B cell (primary cell): Measurements from ENCODE around the gene TTC39B. TPM values are rescaled to one million over a fixed set of nuclear protein-coding genes. Genes with fewer than 3 reads are reported as not detected.
A peak's percentile ranks its signal among the peaks of the same experiment; 100 is the strongest.

Experiments used
- ATAC-seq: fragments of 200-7000 bp; cut with Tn5 transposase; one replicate; pipeline ENCODE4 v1.10.0; 2021; ENCODE audit warnings: low read depth, mild to moderate bottlenecking, moderate number of reproducible peaks, moderate library complexity
- CTCF ChIA-PET: fragments of 350-600 bp; sonication (Branson Sonifier 250); formaldehyde crosslinking; loops from one replicate; lab custom pipeline; 2021; ENCODE audit warnings: antibody characterized with exemption, inconsistent platforms; lab: Charles Lee
- POLR2A ChIA-PET: fragments of 350-600 bp; sonication (Branson Sonifier 250); formaldehyde crosslinking; loops from one replicate; lab custom pipeline; 2021; ENCODE audit warnings: antibody characterized with exemption; lab: Charles Lee
- DNase-seq: peaks from one replicate; pipeline ENCODE4 v3.0.0; 2013
- H2AFZ ChIP-seq: 2 replicates; pipeline ENCODE4 v1.6.1; 2012; ENCODE audit warnings: mild to moderate bottlenecking, low read depth, low read length; ENCODE audit not compliant: insufficient read depth, poor library complexity, severe bottlenecking
- H3K27ac ChIP-seq, 2 donors: 1 replicate in 1 of 2; 2 replicates in 1 of 2; pipeline ENCODE4 v1.5.1; 2012 to 2013; ENCODE audit warnings: low read length in 2 of 2, mild to moderate bottlenecking in 2 of 2, moderate library complexity in 1 of 2
- H3K27me3 ChIP-seq, 4 experiments: fragments of 200-600 bp in 1 of 4; sonication (generic) in 1 of 4; replicated peaks in 1 of 4; 1 replicate in 2 of 4; 2 replicates in 2 of 4; pipeline versions ENCODE4 v1.6.1 to v1.7.0; 2013 to 2016; ENCODE audit warnings: low read length in 3 of 4, mild to moderate bottlenecking in 2 of 4, mixed read lengths in 1 of 4, moderate library complexity in 1 of 4; ENCODE audit not compliant: insufficient read depth in 4 of 4, control insufficient read depth in 3 of 4; ENCODE audit errors: control extremely low read depth in 1 of 4
- H3K36me3 ChIP-seq, 2 experiments: replicated peaks in 1 of 2; 1 replicate in 1 of 2; 2 replicates in 1 of 2; pipeline versions ENCODE4 v1.6.1 to v1.7.1; 2013; ENCODE audit warnings: low read length in 1 of 2; ENCODE audit not compliant: insufficient read depth in 2 of 2, control insufficient read depth in 1 of 2; ENCODE audit errors: control extremely low read depth in 1 of 2, extremely low read depth in 1 of 2
- H3K4me1 ChIP-seq, 2 donors: fragments of 200-600 bp in 1 of 2; sonication (generic) in 1 of 2; 1 replicate in 1 of 2; 2 replicates in 1 of 2; pipeline versions ENCODE4 v1.5.1 to v1.6.1; 2013 to 2017; ENCODE audit warnings: low read length in 2 of 2; ENCODE audit not compliant: control insufficient read depth in 2 of 2, insufficient read depth in 2 of 2
- H3K4me2 ChIP-seq: replicated peaks from 2 replicates; pipeline ENCODE3; 2012; ENCODE audit warnings: mild to moderate bottlenecking, low read depth, low read length; ENCODE audit not compliant: poor library complexity, severe bottlenecking
- H3K4me3 ChIP-seq, 5 experiments: fragments of 200-600 bp in 1 of 5; sonication (generic) in 1 of 5; 1 replicate in 3 of 5; 2 replicates in 2 of 5; pipeline versions ENCODE4 v1.5.1 to v1.7.0; 2011 to 2016; ENCODE audit warnings: low read length in 4 of 5, mild to moderate bottlenecking in 4 of 5, low read depth in 2 of 5, control low read depth in 1 of 5, moderate library complexity in 1 of 5; ENCODE audit not compliant: insufficient read depth in 1 of 5; ENCODE audit errors: control extremely low read depth in 1 of 5, extremely low read depth in 1 of 5
- H3K79me2 ChIP-seq: fragments of 200-600 bp; sonication (generic); one replicate; pipeline ENCODE4 v1.6.0; 2016; ENCODE audit warnings: low read length; ENCODE audit not compliant: control insufficient read depth, insufficient read depth
- H3K9ac ChIP-seq: fragments of 200-600 bp; sonication (generic); 2 replicates; pipeline ENCODE4 v1.6.1; 2017; ENCODE audit warnings: mild to moderate bottlenecking, low read length, moderate library complexity
- H3K9me3 ChIP-seq, 3 donors: one replicate each; pipeline versions ENCODE4 v1.6.1 to v1.7.1; 2013; ENCODE audit warnings: low read length in 2 of 3; ENCODE audit not compliant: control insufficient read depth in 2 of 3, insufficient read depth in 1 of 3; ENCODE audit errors: control extremely low read depth in 1 of 3
- H4K20me1 ChIP-seq: 2 replicates; pipeline ENCODE4 v1.6.0; 2012; ENCODE audit warnings: mild to moderate bottlenecking, low read length; ENCODE audit not compliant: insufficient read depth, control insufficient read depth, poor library complexity, severe bottlenecking
- H3K27ac Mint-ChIP-seq: one replicate; pipeline ENCODE4 v1.8.0; 2021; ENCODE audit warnings: mixed read lengths
- H3K27me3 Mint-ChIP-seq: one replicate; pipeline ENCODE4 v1.8.0; 2021; ENCODE audit warnings: mixed read lengths
- H3K4me1 Mint-ChIP-seq: one replicate; pipeline ENCODE4 v1.8.0; 2021; ENCODE audit warnings: mixed read lengths
- H3K4me3 Mint-ChIP-seq: one replicate; pipeline ENCODE4 v1.8.0; 2021; ENCODE audit warnings: mixed read lengths
- H3K9me3 Mint-ChIP-seq: one replicate; pipeline ENCODE4 v1.8.0; 2022; ENCODE audit warnings: mixed read lengths; ENCODE audit not compliant: insufficient read depth
- CTCF ChIP-seq: fragments of 200-600 bp; IDR thresholded peaks from one replicate; pipeline ENCODE4 v1.8.0; 2022; ENCODE audit warnings: antibody characterized with exemption, mild to moderate bottlenecking
- EZH2 ChIP-seq: IDR thresholded peaks from 2 replicates; pipeline ENCODE4 v1.6.1; 2012; ENCODE audit warnings: borderline replicate concordance, low read depth, mild to moderate bottlenecking, moderate library complexity, low read length; ENCODE audit not compliant: insufficient read depth, poor library complexity, severe bottlenecking
- WGBS: methylation state at CpG from one replicate; pipeline ENCODE4 v1.1.5; 2013; ENCODE audit warnings: missing lambda C conversion rate; ENCODE audit not compliant: insufficient coverage; 5-methylcytosine and 5-hydroxymethylcytosine counted together
- intact Hi-C: fragments of 100-400 bp; cut with micrococcal nuclease; formaldehyde crosslinking; loops from one replicate; pipeline ENCODE4 v1.10.0; 2022
- polyA plus RNA-seq: library from polyadenylated mRNA; depleted of rRNA; stranded (reverse); fragments of >200 nt; gene quantifications from 2 replicates; pipeline ENCODE4 v1.2.3, GENCODE V29; 2012
- total RNA-seq, 2 donors: library from RNA; stranded (reverse); fragments of 120-200 nt in 1 of 2; gene quantifications; 1 replicate in 1 of 2; 2 replicates in 1 of 2; pipeline versions ENCODE4 v1.2.3 to v1.2.4, GENCODE V29; 2013 to 2022

Gene TTC39B
- total and polyA plus RNA-seq, 2 donors (not counting 1 experiment from before 2014, with no cell fraction given) = 2.0 to 3.6 TPM

DNA sequence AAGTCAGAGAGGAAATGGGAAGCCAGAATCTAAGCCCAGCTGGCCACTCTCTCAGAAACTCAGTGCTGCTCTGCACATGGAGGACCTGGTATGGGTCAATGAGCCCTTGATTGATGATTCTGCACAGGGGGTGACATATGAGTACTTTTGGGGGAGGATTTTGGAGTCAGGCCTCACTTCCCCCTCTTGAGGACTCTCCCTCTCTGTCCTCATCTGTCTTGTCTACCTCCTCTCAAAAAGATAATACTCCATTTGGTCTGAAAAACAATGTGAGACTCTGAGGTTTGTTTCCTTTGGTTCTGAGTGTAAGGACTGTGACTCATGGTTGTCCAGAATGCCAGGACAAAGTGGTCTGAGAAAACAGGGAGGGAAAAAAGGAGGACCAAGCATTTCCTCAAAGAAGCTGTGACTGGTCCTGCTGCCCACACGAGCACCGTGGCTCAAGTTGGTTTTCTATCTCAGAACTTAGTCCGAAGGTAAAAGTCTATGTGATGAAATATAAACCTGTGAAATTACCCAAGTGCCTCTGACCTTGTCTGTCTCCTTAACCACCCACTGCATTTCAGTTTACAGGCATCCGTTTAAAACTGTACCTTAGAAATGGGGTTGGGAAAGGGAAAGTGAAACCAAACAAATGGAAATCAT lies 11.1 kb downstream of the TTC39B start:
- 6% methylated on average over 2 of the region's 4 CpGs for WGBS
- H3K4me3 ChIP-seq = peak overlapping the region; percentile 18 to 67 (median 53)
- H3K4me3 Mint-ChIP-seq = peak overlapping the region; percentile 84
- no peaks in the 10 kb centered on the region for H3K36me3 ChIP-seq
- no peak for TF ChIP-seq EZH2
- no peak for TF ChIP-seq CTCF
- peak; percentile 47 for DNase-seq
- peak overlapping the region; percentile 68 for H3K9ac ChIP-seq
- H3K79me2 ChIP-seq = peaks cover 45% of the 10 kb centered on the region
- H3K27me3 Mint-ChIP-seq = no peaks in the 10 kb centered on the region
- H4K20me1 ChIP-seq = no peaks in the 10 kb centered on the region
- CTCF ChIA-PET = interaction anchor here (1.3 to 2.0 kb wide), 2 partner anchors 8 to 18 kb away, joined by 4 to 6 read pairs; no protein-coding TSS in a partner anchor
- ATAC-seq = peak; percentile 53
- intact Hi-C loops = loop anchor here (2.0 kb wide), 1 partner anchor 127 kb away; the partner anchor contains the start of gene SNAPC3
- H3K4me1 Mint-ChIP-seq = peaks cover 55% of the 10 kb centered on the region
- POLR2A ChIA-PET = no interaction called here
- peak overlapping the region; percentile 59 to 86 for H3K27ac ChIP-seq
- H3K9me3 ChIP-seq = peaks cover 0 to 4% (median 0%) of the 10 kb centered on the region in 3 donors
- H3K4me2 ChIP-seq = peak overlapping the region; percentile 72
- no peaks in the 10 kb centered on the region for H3K9me3 Mint-ChIP-seq
- H3K27me3 ChIP-seq = no peaks in the 10 kb centered on the region
- peak overlapping the region; percentile 89 for H3K27ac Mint-ChIP-seq
- H3K4me1 ChIP-seq = peaks cover 55 to 56% of the 10 kb centered on the region in 2 donors
- peak overlapping the region; percentile 81 for H2AFZ ChIP-seq

DNA sequence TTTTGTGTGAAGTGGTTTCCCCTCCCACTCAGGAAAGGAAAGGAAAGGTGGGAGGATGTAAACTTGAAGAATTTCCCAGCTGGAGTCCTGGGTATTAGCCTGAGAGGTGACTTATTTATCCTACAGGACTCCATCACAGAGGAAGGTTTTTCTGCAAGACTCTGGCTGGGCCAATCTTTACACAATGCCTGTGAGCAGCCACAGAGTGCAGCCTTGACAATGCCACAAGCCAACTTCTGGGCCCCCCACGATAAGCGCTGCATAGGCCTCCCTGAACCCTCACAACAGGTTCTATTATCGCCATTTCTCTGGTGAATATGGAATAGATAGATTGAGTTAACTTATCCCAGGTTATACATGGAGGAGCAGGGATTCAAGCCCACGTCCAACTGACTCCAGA lies 12.4 kb downstream of the TTC39B start:
- H3K4me2 ChIP-seq = no peak overlapping the region
- H3K9me3 ChIP-seq = peaks cover 0 to 4% (median 0%) of the 10 kb centered on the region in 3 donors
- WGBS = no CpG with 5 or more reads among the region's 4 CpGs
- Mint-ChIP-seq H3K27me3 (no peaks in the 10 kb centered on the region), H3K4me3 (no peak overlapping the region), H3K4me1 (peaks cover 44% of the 10 kb centered on the region), H3K9me3 (no peaks in the 10 kb centered on the region), H3K27ac (peak overlapping the region; percentile 27)
- H3K27ac ChIP-seq = peak overlapping the region in 1 of 2 donors; percentile 86
- peaks cover 44% of the 10 kb centered on the region for H3K79me2 ChIP-seq
- no peaks in the 10 kb centered on the region for H3K36me3 ChIP-seq
- intact Hi-C loops = no loop called here
- H3K4me3 ChIP-seq = no peak overlapping the region
- no peak for ATAC-seq
- H4K20me1 ChIP-seq = no peaks in the 10 kb centered on the region
- peaks cover 45 to 46% of the 10 kb centered on the region in 2 donors for H3K4me1 ChIP-seq
- no peak overlapping the region for H3K9ac ChIP-seq
- ChIA-PET POLR2A (no interaction called here), CTCF (interaction anchor here (1.3 to 2.0 kb wide), 2 partner anchors 10 to 17 kb away, joined by 3 to 6 read pairs; no protein-coding TSS in a partner anchor)
- DNase-seq = no peak
- H3K27me3 ChIP-seq = no peaks in the 10 kb centered on the region
- H2AFZ ChIP-seq = peak overlapping the region; percentile 14
- TF ChIP-seq EZH2 (no peak), CTCF (no peak)
